Endometrial microvascular endothelial cells (primary cell): ENCODE results near the gene IGSF23. TPM values are rescaled to one million over a fixed set of nuclear protein-coding genes. Genes with fewer than 3 reads are reported as not detected.
"Not testable (repeated sequence)": the region's sequence is repeated elsewhere in the genome, so short reads cannot be mapped to it uniquely, and the experiment has no call there.

Experiments
- in situ Hi-C: cut with HindIII; loops from 2 replicates; pipeline ENCODE4 v1.10.0; 2017; ENCODE audit warnings: low sequenced_read_pairs, low pct_unique_long_range_greater_than_20kb; ENCODE audit errors: inconsistent ontology term
- total RNA-seq: library from RNA; depleted of rRNA; stranded (reverse); fragments of >200 nt; gene quantifications from one replicate; pipeline ENCODE4 v1.2.3, GENCODE V29; 2015; ENCODE audit errors: inconsistent ontology term

The IGSF23 gene
- total RNA-seq, 1 donor from 2014 or later: not detected

DNA sequence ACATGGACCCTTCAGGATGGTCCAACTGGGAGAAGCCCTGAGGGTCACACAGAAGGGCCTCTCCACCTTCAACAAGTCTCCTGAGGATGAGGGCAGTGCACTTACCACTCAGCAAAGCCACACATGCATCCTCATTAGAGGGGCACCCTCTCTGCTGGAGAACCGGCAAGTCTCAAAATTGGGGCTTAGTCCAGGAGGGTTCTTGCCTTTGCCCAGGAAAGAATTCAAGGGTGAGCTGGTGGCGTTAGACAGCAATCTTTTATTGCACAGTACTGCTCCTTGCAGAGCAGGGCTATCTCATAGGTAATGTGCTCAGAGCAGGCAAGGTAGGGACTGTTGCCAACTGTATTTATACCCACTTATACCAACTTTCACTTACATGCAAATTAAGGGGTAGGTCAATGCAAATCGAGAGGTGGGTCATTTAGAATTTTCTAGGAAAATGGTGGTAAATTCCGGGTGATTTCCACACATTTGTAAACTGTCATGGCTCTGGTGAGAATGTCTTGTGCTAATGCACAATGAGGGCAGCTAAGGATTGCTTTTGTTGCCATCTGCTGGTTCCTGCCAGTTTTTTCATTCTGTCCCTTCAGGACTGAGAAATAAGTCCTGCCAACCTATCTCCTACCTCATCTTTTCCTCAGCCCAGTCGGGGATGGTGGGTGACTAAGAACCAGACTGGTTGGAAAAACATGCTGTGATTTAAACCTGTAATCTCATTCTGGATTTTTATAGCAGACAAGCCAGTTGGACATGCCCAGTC lies 27.8 kb upstream of the IGSF23 start:
- in situ Hi-C loops: no loop called here

DNA sequence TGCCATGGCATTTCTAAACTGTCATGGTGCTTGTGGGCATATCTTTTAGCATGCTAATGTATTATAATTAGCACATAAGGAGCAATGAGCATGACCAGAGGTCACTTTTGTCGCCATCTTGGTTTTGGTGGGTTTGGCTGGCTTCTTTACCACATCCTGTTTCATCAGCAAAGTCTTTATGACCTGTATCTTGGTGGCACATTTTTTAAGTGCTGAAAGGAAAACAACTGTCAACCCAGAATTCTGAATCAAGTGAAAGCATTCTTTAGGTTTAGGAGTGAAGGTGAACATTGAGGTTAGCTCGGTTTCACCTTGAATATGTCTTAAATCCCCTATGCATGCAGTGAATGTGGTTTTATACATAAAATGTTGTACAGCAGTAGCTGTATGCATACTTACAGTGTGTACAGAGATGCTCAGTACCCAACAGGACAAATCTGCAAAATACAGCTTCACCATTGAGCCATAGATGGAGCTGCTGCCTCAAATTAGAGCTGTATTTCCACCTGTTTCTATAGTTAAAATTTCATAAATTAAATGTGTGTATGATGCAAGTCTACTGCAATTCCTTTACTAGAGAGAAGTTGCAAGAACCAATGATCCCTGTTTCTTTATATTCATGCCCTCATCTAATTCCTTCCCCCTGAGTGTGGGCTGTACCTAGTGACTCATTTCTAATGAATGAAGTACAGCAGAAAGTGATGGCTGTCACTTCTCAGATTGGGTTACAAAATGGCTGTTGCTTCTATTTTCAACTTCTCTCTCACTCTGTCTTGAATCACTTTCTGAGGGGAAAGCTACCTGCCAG lies 25.2 kb upstream of the IGSF23 start:
- in situ Hi-C loops: no loop called here

DNA sequence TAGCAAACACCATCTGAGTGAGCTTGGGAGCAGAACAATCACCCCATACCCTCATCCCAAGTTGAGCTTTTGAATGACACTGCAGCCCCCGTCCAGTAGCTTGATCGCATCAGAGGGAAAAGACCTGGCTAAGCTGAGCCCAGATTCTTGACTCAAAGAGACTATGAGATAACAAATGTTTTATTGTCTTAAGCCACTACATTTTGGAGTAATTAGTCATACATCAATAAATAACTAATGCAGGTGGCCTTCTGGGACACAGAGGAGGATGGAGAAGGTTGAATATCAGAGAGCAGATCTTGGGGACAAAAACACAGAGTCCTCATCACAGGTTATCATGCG lies 24.6 kb upstream of the IGSF23 start:
- in situ Hi-C loops: no loop called here

DNA sequence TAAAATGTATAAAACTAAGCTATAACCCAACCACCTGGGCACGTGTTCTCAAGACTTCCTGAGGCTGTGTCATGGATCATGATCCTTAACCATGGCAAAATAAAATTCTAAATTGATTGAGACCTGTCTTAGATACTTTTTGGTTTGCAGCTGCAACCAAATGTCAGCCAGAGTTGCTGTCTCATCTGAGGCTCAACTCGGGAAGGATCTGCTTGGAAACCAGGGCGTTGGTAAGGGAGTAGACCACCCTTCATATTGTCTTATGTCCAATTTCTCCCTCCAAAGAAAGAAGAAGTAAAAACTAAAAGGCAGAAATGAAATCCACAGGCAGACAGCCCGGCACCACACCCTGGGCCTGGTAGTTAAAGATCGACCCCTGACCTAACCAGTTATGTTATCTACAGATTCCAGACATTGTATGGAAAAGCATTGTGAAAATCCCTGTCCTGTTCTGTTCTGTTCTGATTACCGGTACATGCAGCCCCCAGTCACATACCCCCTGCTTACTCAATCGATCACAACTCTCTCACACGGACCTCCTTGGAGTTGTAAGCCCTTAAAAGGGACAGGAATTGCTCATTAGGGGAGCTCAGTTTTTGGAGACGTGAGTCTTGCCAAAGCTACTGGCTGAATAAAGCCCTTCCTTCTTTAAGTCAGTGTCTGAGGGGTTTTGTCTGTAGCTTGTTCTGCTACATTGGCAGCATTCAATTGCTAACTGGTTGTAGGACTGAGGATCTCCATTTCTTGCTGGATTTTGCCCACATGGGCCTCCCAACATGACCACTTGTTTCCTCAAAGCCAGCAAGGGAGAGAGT lies 22.9 kb upstream of the IGSF23 start:
- in situ Hi-C loops: no loop called here

DNA sequence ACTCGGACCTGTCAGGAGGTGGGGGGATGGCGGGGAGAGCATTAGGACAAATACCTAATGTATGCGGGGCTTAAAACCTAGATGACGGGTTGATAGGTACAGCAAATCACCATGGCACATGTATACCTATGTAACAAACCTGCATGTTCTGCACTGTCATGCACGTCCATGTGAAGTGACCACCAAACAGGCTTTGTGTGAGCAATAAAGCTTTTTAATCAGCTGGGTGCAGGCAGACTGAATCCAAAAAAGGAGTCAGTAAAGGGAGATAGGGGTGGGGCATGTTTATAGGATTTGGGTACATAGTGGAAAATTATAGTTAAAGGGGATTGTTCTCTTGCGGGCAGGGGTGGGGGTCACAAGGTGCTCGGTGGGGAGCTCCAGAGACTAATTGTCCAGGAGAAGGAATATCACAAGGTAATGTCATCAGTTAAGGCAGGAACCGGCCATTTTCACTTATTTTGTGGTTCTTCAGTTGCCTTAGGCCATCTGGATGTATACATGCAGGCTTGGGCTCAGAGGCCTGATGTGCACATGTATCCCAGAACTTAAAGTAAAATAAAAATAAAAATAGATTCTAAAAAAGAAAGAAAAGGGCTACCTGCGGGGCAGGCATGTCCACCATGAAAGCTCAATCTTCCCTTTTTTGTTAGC lies 21.9 kb upstream of the IGSF23 start:
- in situ Hi-C loops: not testable (repeated sequence)

DNA sequence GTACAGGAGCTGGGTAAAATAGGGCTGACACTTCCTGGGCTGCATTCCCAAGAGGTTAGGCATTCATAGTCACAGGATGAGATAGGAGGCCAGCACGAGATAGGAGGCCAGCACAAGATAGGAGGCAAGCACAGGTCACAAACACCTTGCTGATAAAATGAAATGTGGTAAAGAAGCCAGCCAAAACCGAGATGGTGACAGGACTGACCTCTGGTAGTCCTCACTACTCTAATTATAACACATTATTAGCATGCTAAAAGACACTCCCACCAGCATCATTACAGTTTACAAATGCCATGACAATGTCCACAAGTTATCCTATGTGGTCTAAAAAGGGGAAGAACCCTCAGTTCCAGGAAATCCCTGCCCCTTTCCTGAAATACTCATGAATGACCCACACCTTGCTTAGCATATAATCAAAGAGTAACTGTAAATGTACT lies 20.9 kb upstream of the IGSF23 start:
- in situ Hi-C loops: no loop called here

DNA sequence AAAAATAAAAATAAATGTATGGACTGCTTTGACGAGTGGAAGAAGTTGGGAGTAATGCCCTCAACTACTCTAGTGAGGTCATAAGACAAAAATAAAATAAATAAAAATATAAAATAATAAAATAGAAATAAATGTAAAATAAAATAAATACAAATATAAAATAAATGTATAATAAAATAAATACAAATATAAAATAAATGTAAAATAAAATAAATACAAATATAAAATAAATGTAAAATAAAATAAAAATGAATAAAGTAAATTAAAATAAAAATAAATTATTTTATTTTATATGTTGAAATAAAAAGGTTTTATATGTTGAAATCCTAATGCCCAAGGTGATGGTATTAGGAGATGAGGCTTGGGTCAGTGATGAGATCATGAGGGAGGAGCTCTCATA lies 20.1 kb upstream of the IGSF23 start:
- in situ Hi-C loops: no loop called here

DNA sequence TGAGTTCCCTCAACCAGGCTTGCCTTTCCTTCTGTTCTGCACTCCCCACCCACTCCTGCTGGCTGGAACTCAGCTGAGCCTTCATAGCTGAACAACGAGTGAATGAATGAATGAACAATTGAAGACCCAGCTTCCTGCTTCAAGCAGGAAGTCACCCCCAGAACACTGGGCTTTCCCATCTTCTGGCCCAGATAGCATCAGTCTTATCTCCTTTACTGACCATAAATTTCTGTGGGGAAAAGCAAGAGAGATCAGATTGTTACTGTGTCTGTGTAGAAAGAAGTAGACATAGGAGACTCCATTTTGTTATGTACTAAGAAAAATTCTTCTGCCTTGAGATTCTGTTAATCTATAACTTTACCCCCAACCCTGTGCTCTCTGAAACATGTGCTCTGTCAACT lies 19.5 kb upstream of the IGSF23 start:
- in situ Hi-C loops: not testable (repeated sequence)

DNA sequence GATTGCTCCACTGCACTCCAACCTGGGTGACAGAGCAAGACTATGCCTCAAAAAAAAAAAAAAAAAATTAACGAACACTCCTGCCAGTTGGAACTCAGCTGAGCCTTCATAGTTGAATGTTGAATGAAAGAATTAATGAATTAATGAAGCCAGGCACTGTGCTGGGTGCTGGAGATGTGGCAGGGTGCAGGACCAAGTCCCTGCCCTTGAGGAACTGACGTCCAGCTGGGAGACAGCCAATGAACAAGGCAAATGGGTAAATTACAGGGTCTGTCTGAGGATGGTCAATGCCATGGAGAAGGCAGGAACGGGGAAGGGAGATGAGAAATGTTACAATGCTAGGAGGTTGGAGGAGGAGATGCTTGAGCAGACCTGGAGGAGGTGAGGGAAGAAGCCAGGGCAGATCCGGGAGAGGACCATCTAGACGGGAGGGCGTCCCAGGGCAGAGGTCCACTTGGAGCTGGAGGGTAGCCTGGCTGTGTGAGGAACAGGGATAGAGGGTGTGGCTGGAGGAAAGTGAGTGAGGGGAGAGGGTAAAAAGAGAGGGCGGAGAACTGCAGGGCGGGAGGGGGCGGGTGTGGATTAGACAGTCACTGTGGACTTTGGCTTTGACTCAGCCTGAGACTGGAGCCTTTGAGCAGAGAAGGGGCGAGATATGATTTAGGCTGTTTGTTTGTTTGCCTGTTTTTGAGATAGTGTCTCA lies 16.8 kb upstream of the IGSF23 start:
- in situ Hi-C loops: no loop called here

DNA sequence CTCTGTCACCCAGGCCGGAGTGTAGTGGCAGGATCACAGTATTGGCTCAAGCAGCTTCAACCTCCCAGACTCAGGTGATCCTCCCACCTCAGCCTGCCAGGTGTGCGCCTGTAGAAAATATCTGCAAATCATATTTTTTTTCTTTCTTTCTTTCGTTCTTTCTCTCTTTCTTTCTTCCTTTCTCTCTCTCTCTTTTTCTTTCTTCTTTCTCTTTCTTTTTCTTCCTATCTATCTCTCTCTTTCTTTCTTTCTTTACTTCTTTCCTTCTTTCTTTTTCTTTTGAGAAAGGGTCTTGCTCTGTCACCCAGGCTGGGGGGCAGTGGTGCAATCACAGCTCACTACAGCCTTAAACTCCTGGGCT lies 16.3 kb upstream of the IGSF23 start:
- in situ Hi-C loops: no loop called here

DNA sequence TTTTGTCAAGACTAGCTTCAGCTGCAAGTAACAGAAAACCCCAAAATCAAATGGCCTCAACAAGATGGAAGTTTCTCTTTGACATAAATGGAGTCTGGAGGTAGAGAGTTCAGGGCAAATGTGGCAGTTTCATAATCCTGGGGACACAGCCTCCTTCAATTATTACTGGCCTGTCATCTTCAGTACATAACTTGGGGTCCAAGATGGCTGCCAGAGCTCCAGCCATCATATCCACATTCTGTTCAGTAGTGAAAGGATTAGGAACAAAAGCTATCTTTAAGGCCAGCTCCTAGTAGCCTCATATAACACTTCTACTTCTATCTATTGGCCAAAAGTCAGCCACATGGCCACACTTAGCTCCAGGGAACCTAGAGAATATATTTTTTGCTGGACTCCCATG lies 15.0 kb upstream of the IGSF23 start:
- in situ Hi-C loops: no loop called here

DNA sequence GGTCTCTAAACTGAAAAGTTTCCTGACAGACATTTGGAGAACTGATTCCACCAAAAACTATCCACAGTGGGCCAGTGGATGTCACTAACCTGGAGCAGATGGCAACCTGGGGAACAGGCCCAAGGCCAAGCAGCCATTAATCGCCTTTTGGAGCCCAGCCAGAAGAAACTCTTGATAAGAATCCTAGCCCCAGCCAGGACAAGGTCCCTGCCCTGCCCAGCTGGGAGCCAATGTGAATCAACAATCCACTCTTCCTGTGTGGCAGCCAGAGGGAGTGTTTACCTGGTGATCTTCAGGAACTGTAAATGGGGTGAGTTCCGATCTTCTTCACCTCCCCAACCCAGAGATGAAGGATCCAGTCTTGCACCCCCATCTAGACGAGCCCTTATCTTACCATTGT lies 14.5 kb upstream of the IGSF23 start:
- in situ Hi-C loops: no loop called here

DNA sequence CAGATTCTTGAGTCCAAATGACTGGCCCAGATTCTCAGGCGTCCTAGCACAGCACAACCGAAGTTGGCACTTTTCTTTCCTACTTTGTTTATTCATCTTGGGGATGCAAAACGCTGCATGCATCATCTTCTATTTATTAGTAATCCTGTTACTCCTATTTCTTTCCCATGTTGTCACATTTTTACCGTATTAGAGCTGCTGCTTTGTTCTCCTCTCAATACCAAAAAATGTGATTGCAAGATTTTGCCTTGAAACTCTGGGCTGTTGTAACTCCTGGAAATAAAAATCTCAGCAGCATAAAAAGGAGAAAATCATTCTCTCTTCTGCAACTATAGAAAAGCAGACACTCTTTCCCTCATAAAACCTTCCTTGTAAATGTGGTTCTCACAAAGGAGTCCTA lies 12.9 kb upstream of the IGSF23 start:
- in situ Hi-C loops: no loop called here

DNA sequence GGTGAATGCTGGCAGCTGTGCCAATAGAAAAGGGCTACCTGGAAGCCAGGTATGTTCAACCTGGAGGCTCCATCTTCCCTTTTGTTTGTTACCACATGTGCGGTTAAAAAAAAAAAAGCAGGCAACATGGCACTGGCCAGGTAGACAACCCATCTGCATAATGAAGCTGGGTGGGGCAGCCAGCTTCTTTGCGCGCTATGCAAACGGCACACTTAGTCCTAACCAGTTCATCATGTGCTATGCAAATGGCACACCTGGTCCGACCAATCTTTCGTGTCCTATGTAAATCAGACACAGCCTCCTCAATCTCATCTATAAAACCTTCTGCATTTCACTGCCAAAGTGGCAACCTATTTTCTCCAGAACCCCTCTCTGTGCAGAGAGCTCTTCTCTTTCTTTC lies 11.3 kb upstream of the IGSF23 start:
- in situ Hi-C loops: no loop called here

DNA sequence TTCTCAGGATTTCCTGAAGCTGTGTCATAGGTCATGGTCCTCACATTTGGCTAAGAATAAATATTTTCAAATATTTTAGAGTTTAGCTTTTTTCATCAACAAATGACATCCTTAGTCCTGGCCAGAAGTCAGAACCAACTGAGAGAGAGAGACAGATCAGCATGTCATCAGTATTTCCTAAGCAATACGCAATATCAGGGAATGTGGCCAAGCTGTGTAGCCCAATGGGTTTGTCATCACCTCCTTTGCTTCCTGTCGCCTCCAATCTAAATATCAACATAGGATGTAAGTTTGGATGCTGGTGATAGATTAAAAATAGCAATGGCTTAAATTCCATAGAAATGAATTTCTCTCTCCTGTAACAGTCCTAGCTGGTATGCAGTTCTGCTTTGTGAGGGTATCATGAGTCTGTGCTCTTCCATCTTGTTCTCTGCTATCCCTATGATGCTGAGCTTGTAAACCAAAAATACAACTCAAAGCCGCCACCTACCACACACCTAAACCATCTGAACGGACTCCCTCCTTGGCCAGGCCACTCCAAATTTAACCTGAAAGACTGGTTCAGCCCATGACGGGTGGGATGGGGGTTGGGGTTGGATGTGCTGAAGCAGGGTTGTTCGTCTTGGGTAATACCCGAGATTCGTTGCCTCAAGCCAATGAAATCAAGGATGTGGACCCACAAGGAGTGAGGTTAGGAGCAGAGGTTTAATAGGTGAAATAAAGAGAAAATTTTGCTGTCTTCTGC lies 10.0 kb upstream of the IGSF23 start:
- in situ Hi-C loops: no loop called here

DNA sequence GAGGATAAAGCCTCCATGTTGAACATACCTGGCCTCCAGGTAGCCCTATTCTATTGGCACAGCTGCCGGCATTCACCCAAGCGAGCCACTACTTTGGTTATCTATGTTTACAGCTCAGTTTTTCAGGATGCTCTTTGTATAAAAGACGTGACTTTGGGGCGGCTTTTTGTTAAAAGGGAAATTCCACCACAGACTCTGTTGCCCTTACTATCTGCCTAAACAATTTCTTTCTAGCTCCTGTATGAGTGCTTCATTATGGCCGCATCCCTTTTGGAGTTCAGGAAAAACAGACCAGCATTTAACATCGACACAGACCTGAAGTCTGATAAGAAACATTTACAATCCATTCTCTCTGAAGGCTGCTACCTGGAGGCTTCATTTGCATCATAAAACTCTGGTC lies 9.1 kb upstream of the IGSF23 start:
- in situ Hi-C loops: no loop called here

DNA sequence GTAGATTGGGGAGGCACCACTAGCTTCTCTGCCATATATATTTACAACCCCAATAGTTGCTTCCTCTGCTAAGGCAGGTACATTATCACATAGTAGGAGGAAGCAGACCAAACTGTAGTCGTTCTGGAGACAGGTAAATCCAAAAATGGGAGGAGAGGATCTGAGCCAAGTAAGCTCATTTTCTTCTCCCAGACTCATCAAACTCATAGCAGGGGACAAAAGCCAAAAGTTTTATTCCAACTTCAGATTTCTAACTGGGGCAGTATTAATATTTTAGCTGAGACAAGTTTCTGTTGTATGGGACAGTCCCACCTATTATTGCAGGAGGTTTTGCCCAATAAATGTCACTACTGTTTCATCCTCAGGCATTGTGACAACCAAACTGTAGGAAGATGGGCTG lies 7.8 kb upstream of the IGSF23 start:
- in situ Hi-C loops: no loop called here

DNA sequence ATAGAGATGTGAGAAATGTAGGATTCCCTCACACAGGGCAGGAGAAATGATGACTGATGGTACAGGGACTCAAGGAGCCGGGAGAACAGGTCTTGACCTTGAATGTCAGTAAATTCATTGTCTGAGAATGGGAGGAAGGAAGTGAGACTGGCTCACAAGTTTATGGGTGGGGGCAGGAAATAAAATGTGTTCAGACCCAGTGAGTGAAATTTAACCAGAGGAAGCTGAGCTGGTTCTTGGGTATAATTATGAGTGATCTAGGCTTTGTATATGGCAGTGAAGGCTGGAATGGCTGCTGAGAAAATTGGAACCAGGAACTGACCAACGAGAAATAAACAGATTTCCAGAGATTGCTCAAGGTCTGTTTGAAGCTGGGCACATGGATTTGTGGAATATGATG lies 6.3 kb upstream of the IGSF23 start:
- in situ Hi-C loops: no loop called here
